ENCODE results near the gene HNRNPA3. TPM values are rescaled to one million over a fixed set of nuclear protein-coding genes. Genes with fewer than 3 reads are reported as not detected.

HNRNPA3 gene
- total and polyA plus RNA-seq, 10 of the 15 experiments (the other 5 are each of a cell fraction or from before 2014, with no cell fraction given) = 40.4 to 343 (median 206) TPM

DNA sequence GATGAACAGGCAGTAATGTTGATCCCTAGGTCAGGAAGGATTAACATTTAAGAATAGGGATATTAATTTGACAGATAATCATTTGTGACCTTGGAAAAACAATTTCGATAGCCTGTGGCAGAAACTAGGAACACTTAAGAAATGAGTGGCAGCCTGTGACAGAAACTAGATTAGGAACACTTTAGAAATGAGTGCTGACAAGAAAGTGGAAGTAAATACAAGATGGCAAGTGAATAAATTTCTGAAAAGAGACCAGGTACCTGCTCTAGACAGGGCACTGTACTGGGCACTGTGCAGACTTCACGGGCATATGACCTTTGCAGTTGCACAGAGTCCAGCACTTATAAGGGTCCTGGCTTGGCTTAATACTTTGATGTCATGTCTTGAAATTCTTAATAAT lies 5.5 kb upstream of the HNRNPA3 start (continued):
- TF ChIP-seq, protein P1, sequence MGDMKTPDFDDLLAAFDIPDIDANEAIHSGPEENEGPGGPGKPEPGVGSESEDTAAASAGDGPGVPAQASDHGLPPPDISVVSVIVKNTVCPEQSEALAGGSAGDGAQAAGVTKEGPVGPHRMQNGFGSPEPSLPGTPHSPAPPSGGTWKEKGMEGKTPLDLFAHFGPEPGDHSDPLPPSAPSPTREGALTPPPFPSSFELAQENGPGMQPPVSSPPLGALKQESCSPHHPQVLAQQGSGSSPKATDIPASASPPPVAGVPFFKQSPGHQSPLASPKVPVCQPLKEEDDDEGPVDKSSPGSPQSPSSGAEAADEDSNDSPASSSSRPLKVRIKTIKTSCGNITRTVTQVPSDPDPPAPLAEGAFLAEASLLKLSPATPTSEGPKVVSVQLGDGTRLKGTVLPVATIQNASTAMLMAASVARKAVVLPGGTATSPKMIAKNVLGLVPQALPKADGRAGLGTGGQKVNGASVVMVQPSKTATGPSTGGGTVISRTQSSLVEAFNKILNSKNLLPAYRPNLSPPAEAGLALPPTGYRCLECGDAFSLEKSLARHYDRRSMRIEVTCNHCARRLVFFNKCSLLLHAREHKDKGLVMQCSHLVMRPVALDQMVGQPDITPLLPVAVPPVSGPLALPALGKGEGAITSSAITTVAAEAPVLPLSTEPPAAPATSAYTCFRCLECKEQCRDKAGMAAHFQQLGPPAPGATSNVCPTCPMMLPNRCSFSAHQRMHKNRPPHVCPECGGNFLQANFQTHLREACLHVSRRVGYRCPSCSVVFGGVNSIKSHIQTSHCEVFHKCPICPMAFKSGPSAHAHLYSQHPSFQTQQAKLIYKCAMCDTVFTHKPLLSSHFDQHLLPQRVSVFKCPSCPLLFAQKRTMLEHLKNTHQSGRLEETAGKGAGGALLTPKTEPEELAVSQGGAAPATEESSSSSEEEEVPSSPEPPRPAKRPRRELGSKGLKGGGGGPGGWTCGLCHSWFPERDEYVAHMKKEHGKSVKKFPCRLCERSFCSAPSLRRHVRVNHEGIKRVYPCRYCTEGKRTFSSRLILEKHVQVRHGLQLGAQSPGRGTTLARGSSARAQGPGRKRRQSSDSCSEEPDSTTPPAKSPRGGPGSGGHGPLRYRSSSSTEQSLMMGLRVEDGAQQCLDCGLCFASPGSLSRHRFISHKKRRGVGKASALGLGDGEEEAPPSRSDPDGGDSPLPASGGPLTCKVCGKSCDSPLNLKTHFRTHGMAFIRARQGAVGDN (IDR thresholded peaks at IDR 0.05) = 0 out of 2 replicates have a peak, but pooled peaks have one; percentile 21
- TF ChIP-seq, protein P2, sequence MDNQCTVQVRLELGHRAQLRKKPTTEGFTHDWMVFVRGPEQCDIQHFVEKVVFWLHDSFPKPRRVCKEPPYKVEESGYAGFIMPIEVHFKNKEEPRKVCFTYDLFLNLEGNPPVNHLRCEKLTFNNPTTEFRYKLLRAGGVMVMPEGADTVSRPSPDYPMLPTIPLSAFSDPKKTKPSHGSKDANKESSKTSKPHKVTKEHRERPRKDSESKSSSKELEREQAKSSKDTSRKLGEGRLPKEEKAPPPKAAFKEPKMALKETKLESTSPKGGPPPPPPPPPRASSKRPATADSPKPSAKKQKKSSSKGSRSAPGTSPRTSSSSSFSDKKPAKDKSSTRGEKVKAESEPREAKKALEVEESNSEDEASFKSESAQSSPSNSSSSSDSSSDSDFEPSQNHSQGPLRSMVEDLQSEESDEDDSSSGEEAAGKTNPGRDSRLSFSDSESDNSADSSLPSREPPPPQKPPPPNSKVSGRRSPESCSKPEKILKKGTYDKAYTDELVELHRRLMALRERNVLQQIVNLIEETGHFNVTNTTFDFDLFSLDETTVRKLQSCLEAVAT (IDR thresholded peaks at IDR 0.05) = 0 out of 2 replicates have a peak, but pooled peaks have one; percentile 13
- TF ChIP-seq BRCA1 (IDR thresholded peaks at IDR 0.05; ENCODE audit: low read depth, low read length) = no peak
- TF ChIP-seq, protein P3, sequence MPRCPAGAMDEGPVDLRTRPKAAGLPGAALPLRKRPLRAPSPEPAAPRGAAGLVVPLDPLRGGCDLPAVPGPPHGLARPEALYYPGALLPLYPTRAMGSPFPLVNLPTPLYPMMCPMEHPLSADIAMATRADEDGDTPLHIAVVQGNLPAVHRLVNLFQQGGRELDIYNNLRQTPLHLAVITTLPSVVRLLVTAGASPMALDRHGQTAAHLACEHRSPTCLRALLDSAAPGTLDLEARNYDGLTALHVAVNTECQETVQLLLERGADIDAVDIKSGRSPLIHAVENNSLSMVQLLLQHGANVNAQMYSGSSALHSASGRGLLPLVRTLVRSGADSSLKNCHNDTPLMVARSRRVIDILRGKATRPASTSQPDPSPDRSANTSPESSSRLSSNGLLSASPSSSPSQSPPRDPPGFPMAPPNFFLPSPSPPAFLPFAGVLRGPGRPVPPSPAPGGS (IDR thresholded peaks at IDR 0.05; ENCODE audit: borderline replicate concordance, insufficient read depth, low read depth, low read length, poor library complexity, severe bottlenecking) = no peak
- peak; percentile 18; the same call in 1 of the 2 replicates for TF ChIP-seq RAD51 (IDR thresholded peaks at IDR 0.05)
- no peak for TF ChIP-seq RAD21 (IDR thresholded peaks at IDR 0.05; ENCODE audit: insufficient read depth, low read depth, low read length)
- TF ChIP-seq, protein P4, sequence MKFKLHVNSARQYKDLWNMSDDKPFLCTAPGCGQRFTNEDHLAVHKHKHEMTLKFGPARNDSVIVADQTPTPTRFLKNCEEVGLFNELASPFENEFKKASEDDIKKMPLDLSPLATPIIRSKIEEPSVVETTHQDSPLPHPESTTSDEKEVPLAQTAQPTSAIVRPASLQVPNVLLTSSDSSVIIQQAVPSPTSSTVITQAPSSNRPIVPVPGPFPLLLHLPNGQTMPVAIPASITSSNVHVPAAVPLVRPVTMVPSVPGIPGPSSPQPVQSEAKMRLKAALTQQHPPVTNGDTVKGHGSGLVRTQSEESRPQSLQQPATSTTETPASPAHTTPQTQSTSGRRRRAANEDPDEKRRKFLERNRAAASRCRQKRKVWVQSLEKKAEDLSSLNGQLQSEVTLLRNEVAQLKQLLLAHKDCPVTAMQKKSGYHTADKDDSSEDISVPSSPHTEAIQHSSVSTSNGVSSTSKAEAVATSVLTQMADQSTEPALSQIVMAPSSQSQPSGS (IDR thresholded peaks at IDR 0.05; ENCODE audit: low read length) = 0 out of 2 replicates have a peak, but pooled peaks have one; percentile 34
- TF ChIP-seq IRF4 (IDR thresholded peaks at IDR 0.05; ENCODE audit: low read depth, low read length) = peak; percentile 89
- TF ChIP-seq POLR2A (IDR thresholded peaks at IDR 0.05; ENCODE audit: low read depth, low read length) = no peak
- peak; percentile 73 for TF ChIP-seq JUND (IDR thresholded peaks at IDR 0.05; ENCODE audit: low read depth, low read length)
- TF ChIP-seq ETV6 (conservative IDR thresholded peaks at IDR 0.05 in 1 of 2, IDR thresholded peaks at IDR 0.05 in 1 of 2; ENCODE audit: borderline replicate concordance in 1 of 2, low read depth in 1 of 2) = peak in 1 of 2 experiments; percentile 57; a peak in 1 of 4 replicates
- no peak for TF ChIP-seq MYB (IDR thresholded peaks at IDR 0.05; ENCODE audit: borderline replicate concordance, low read depth, low read length)
- TF ChIP-seq RUNX3 (IDR thresholded peaks at IDR 0.05; ENCODE audit: low read length) = peak; percentile 82
- TF ChIP-seq BACH1 (IDR thresholded peaks at IDR 0.05; ENCODE audit: borderline replicate concordance) = peak; percentile 49; the same call in 1 of the 2 replicates
- 0 out of 2 replicates have a peak, but pooled peaks have one; percentile 22 for TF ChIP-seq NR2F1 (conservative IDR thresholded peaks at IDR 0.05)
- TF ChIP-seq, protein P5, sequence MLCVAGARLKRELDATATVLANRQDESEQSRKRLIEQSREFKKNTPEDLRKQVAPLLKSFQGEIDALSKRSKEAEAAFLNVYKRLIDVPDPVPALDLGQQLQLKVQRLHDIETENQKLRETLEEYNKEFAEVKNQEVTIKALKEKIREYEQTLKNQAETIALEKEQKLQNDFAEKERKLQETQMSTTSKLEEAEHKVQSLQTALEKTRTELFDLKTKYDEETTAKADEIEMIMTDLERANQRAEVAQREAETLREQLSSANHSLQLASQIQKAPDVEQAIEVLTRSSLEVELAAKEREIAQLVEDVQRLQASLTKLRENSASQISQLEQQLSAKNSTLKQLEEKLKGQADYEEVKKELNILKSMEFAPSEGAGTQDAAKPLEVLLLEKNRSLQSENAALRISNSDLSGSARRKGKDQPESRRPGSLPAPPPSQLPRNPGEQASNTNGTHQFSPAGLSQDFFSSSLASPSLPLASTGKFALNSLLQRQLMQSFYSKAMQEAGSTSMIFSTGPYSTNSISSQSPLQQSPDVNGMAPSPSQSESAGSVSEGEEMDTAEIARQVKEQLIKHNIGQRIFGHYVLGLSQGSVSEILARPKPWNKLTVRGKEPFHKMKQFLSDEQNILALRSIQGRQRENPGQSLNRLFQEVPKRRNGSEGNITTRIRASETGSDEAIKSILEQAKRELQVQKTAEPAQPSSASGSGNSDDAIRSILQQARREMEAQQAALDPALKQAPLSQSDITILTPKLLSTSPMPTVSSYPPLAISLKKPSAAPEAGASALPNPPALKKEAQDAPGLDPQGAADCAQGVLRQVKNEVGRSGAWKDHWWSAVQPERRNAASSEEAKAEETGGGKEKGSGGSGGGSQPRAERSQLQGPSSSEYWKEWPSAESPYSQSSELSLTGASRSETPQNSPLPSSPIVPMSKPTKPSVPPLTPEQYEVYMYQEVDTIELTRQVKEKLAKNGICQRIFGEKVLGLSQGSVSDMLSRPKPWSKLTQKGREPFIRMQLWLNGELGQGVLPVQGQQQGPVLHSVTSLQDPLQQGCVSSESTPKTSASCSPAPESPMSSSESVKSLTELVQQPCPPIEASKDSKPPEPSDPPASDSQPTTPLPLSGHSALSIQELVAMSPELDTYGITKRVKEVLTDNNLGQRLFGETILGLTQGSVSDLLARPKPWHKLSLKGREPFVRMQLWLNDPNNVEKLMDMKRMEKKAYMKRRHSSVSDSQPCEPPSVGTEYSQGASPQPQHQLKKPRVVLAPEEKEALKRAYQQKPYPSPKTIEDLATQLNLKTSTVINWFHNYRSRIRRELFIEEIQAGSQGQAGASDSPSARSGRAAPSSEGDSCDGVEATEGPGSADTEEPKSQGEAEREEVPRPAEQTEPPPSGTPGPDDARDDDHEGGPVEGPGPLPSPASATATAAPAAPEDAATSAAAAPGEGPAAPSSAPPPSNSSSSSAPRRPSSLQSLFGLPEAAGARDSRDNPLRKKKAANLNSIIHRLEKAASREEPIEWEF (IDR thresholded peaks at IDR 0.05; ENCODE audit: insufficient replicate concordance, low read depth, low read length) = no peak
- TF ChIP-seq NBN (IDR thresholded peaks at IDR 0.05) = 0 out of 2 replicates have a peak, but pooled peaks have one; percentile 25
